ENCODE data around the gene SYNM.

SYNM gene

DNA sequence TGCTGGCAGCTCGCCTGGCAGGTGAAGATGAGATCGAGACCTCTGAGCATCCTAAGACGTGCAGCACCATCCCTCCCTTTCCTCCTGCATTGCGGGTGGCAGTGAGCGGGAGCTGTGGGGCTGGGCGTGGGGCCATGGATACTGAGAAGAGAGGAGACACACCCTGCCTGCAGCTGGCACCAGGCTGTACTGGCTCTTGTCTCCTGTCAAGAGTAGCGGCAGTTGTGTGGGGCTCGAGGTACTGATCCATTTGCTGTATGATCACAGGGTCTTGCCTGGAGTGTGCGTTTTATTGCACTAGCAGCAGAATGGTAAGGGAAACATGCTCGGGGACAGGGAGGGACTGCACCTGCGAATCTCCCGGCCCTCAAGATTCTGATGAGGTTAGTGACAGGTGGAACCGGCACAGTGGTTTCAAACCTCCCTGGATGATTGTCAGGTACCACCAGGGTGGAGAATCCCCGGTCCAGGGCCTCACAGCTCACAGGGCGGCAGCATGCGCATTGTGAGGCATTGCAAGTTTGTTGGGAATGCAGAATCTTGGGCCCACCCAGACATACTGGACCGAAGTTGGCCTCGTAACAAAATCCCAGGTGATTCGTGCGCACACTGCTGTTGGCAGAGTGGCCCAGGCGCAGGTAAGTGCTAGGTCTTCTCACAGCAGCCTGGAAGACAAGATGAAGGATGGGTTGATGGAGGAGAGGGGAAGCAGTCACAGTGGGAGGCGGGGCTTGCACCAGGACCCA lies 14.1 kb downstream of the SYNM start:
- peaks cover under 1 to 75% of the 10 kb centered on the region in 2 donors for H3K4me1 ChIP-seq (ENCODE audit: control insufficient read depth in 1 of 2, insufficient read depth in 2 of 2, low read length in 2 of 2)
- no peaks in the 10 kb centered on the region for H3K27me3 ChIP-seq (ENCODE audit: low read depth, low read length)
- peaks cover 3 to 8% of the 10 kb centered on the region in 2 donors for H3K36me3 ChIP-seq (ENCODE audit: control insufficient read depth in 1 of 2, insufficient read depth in 2 of 2, low read length in 2 of 2)

DNA sequence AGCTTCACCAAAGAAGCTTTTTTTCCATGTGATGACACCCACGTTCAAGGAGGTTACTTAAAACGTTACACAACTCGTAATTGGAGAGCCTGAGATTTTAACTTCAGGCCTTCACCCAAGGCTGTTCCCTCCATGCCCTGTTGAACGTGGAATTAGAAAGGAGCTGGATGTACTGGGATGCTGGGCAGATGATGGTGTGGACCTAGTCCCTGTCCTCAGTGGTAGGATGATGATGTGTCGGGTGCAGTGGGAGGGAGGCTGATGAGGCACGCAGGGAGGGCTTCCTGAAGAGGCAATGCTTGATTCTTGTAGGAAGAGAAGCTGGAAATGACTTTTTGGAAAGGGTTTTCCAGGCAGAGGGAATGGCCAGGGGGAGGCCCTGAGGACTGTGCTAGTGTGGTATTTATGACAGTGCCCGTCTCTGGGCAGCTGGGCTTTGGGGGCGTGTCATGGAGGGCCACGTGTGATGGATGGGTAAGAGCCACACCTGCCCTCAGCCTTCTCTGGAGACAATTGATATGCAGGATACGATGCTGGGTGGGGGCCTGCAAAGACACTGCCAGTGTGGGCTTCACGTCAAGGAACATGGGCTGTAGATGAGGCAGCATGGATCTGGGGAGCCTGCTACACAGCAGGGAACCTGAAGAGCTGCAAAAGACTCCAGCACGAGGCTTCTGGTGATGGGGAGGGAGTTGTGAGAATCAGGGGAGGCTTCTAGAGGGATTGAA lies 15.3 kb downstream of the SYNM start:
- peak overlapping the region; percentile 46 for H3K27ac ChIP-seq (ENCODE audit: low read length)
- H3K4me3 ChIP-seq (ENCODE audit: low read depth in 1 of 2, low read length in 2 of 2), result no peak overlapping the region
- H3K4me1 ChIP-seq (ENCODE audit: control insufficient read depth in 1 of 2, insufficient read depth in 2 of 2, low read length in 2 of 2), result peaks cover 8 to 82% of the 10 kb centered on the region in 2 donors
- no peaks in the 10 kb centered on the region for H3K27me3 ChIP-seq (ENCODE audit: low read depth, low read length)
- peaks cover 3 to 8% of the 10 kb centered on the region in 2 donors for H3K36me3 ChIP-seq (ENCODE audit: control insufficient read depth in 1 of 2, insufficient read depth in 2 of 2, low read length in 2 of 2)
- H3K9me3 ChIP-seq (ENCODE audit: control insufficient read depth in 1 of 2, low read length in 2 of 2), result no peaks in the 10 kb centered on the region

More for the DNA sequence above, 14.1 kb downstream of the SYNM start:
- peak overlapping the region in 1 of 2 donors; percentile 6 for H3K4me3 ChIP-seq (ENCODE audit: low read depth in 1 of 2, low read length in 2 of 2)
- H3K27ac ChIP-seq (ENCODE audit: low read length), result no peak overlapping the region
- H3K9me3 ChIP-seq (ENCODE audit: control insufficient read depth in 1 of 2, low read length in 2 of 2), result no peaks in the 10 kb centered on the region

GRCh38 chr15:99121207-99121606 lies 16.3 kb downstream of the SYNM start:
- no peak overlapping the region for H3K27ac ChIP-seq (ENCODE audit: low read length)
- no peaks in the 10 kb centered on the region for H3K9me3 ChIP-seq (ENCODE audit: control insufficient read depth in 1 of 2, low read length in 2 of 2)
- H3K36me3 ChIP-seq (ENCODE audit: control insufficient read depth in 1 of 2, insufficient read depth in 2 of 2, low read length in 2 of 2), result peaks cover 3 to 8% of the 10 kb centered on the region in 2 donors
- peak overlapping the region in 1 of 2 donors; percentile 11 for H3K4me3 ChIP-seq (ENCODE audit: low read depth in 1 of 2, low read length in 2 of 2)
- peaks cover 8 to 85% of the 10 kb centered on the region in 2 donors for H3K4me1 ChIP-seq (ENCODE audit: control insufficient read depth in 1 of 2, insufficient read depth in 2 of 2, low read length in 2 of 2)
- no peaks in the 10 kb centered on the region for H3K27me3 ChIP-seq (ENCODE audit: low read depth, low read length)

DNA sequence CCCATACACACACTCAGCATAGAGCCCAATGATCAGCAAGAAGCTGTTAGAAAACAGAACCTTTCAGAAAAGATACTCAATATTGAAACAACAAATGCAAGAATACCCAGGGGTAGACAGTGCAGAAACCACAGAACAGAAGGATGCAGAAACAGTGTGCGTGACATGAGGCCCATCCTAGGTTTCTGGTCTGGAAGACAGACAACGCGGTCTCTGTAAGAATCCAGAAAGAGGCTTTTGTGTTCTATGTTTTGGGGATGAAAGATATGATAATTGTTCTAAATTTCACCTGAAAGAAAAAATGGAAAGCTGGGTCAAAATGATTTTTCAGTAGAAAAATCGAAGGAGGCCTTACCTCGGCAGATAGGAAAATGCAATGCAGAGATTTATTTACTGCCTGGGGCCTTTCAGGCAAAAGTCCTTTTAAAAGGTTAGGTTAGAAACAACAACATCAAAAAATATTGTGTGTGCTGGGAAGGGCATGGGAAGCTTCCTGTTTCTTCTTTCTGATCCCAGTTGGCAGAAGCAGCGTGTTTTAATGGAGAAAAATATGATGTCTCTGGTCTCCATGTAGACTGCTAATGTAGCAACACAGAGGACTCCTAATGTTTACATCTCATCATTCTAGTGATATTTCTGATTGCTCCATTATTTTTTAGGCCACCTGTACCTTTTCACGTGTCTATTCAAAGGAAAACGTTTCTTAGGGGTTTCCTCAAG lies 17.0 kb downstream of the SYNM start:
- H3K9me3 ChIP-seq (ENCODE audit: control insufficient read depth in 1 of 2, low read length in 2 of 2), result no peaks in the 10 kb centered on the region
- H3K4me1 ChIP-seq (ENCODE audit: control insufficient read depth in 1 of 2, insufficient read depth in 2 of 2, low read length in 2 of 2), result peaks cover 8 to 88% of the 10 kb centered on the region in 2 donors
- peaks cover 3 to 8% of the 10 kb centered on the region in 2 donors for H3K36me3 ChIP-seq (ENCODE audit: control insufficient read depth in 1 of 2, insufficient read depth in 2 of 2, low read length in 2 of 2)
- H3K4me3 ChIP-seq (ENCODE audit: low read depth in 1 of 2, low read length in 2 of 2), result no peak overlapping the region
- no peaks in the 10 kb centered on the region for H3K27me3 ChIP-seq (ENCODE audit: low read depth, low read length)
- H3K27ac ChIP-seq (ENCODE audit: low read length), result peak overlapping the region; percentile 19

DNA sequence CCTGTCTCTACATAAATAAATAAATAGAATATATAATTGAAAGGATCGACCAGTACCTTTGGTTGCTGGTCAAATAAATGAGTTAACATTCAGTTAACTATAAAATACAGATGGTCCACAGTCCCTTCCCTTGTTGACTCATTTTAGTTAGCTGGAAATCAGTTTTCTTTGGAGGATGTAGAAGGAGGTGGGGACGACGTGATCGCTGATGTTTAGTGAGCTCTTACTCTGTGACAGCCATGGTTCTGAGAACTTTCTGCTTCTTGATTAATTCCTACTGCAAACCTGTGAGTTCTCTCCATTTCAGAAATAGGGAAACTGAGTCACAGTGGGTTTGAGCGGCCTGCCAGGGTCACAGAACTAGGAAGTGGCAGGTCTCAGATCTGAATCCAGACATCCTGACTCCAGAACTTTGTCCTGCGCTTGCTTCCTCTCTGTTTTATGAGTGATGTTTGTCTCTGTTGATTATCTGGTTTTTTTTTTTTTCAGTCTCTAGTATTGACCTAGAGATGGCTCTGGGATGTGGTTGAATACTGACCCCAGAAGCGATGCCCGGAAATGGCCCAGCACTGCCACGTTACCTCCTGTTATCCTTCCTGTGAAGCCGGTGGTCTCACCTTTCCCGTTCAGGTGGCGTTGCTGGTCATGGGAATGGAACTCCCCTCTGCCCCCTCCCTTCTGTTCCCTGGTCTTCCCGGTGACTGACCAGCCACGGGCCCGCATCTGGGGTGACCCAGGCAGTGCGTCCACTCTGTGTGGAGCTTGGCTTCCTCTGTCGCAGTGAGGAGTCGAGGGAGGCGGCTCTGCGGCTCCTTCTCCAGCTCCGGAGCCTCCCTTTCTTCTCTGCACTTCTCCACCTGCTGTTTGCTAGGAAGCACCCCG lies 18.2 kb downstream of the SYNM start:
- H3K36me3 ChIP-seq (ENCODE audit: control insufficient read depth in 1 of 2, insufficient read depth in 2 of 2, low read length in 2 of 2), result peaks cover 3 to 14% of the 10 kb centered on the region in 2 donors
- peak overlapping the region in 1 of 2 donors; percentile 34 for H3K4me3 ChIP-seq (ENCODE audit: low read depth in 1 of 2, low read length in 2 of 2)
- H3K4me1 ChIP-seq (ENCODE audit: control insufficient read depth in 1 of 2, insufficient read depth in 2 of 2, low read length in 2 of 2), result peaks cover 8 to 85% of the 10 kb centered on the region in 2 donors
- H3K27ac ChIP-seq (ENCODE audit: low read length), result peak overlapping the region; percentile 70
- H3K9me3 ChIP-seq (ENCODE audit: control insufficient read depth in 1 of 2, low read length in 2 of 2), result no peaks in the 10 kb centered on the region
- H3K27me3 ChIP-seq (ENCODE audit: low read depth, low read length), result no peaks in the 10 kb centered on the region

GRCh38 chr15:99123713-99124451 lies 19.0 kb downstream of the SYNM start:
- H3K4me1 ChIP-seq (ENCODE audit: control insufficient read depth in 1 of 2, insufficient read depth in 2 of 2, low read length in 2 of 2), result peaks cover 8 to 86% of the 10 kb centered on the region in 2 donors
- H3K4me3 ChIP-seq (ENCODE audit: low read depth in 1 of 2, low read length in 2 of 2), result peak overlapping the region; percentile 12 to 34
- H3K27ac ChIP-seq (ENCODE audit: low read length), result peak overlapping the region; percentile 87
- peaks cover 0 to 11% of the 10 kb centered on the region in 2 donors for H3K36me3 ChIP-seq (ENCODE audit: control insufficient read depth in 1 of 2, insufficient read depth in 2 of 2, low read length in 2 of 2)
- no peaks in the 10 kb centered on the region for H3K27me3 ChIP-seq (ENCODE audit: low read depth, low read length)
- H3K9me3 ChIP-seq (ENCODE audit: control insufficient read depth in 1 of 2, low read length in 2 of 2), result no peaks in the 10 kb centered on the region

GRCh38 chr15:99124641-99125040 lies 19.8 kb downstream of the SYNM start:
- Histone ChIP-seq H3K4me1 (ENCODE audit: control insufficient read depth in 1 of 2, insufficient read depth in 2 of 2, low read length in 2 of 2) (peaks cover 8 to 84% of the 10 kb centered on the region in 2 donors), H3K9me3 (ENCODE audit: control insufficient read depth in 1 of 2, low read length in 2 of 2) (no peaks in the 10 kb centered on the region), H3K4me3 (ENCODE audit: low read depth in 1 of 2, low read length in 2 of 2) (peak overlapping the region in 1 of 2 donors; percentile 34), H3K27me3 (ENCODE audit: low read depth, low read length) (no peaks in the 10 kb centered on the region), H3K36me3 (ENCODE audit: control insufficient read depth in 1 of 2, insufficient read depth in 2 of 2, low read length in 2 of 2) (peaks cover 1 to 8% of the 10 kb centered on the region in 2 donors), H3K27ac (ENCODE audit: low read length) (peak overlapping the region; percentile 87)

DNA sequence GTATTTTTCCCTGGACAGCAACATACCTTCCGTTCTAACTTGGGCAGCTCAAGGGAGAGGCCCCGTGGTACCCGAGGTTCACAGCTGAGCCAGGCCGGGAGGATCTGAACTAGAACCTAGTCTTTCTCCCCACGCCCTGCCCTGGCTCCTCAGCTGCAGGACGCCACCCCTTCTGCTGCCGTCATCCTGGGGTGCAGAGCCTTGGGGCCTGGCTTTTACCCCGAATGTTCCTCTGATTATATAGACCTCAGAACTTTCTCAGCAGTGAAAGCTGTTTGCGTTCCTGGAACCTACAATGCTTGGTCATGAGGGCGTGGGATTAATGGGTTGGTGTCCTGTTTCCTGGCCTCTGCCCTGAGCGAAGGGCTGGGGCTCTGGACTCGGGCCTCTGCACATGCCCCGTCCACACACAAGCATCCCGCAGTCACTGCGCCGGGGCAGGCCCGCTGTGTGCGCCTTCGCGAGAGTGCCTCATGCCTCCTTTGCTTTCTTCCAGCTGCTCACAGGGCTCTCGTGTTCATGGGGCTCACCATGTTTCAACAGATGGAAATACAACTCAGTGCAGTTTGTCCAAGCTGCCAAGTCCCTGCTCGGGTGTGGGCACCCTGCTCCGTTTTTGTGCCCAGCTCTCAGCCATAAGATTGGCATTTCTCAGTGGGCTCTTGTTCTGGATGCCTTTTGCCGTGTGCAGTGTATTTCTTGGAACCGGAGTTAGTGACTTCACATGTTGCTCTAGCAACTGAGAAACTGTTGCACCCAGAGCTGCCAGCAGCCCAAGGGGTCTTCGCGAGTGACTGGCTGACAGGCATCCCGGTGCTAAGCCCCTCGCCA lies 20.4 kb downstream of the SYNM start:
- no peaks in the 10 kb centered on the region for H3K27me3 ChIP-seq (ENCODE audit: low read depth, low read length)
- H3K4me3 ChIP-seq (ENCODE audit: low read depth in 1 of 2, low read length in 2 of 2), result peak overlapping the region in 1 of 2 donors; percentile 34
- peak overlapping the region; percentile 87 for H3K27ac ChIP-seq (ENCODE audit: low read length)

GRCh38 chr15:99126131-99126588 lies 21.3 kb downstream of the SYNM start:
- H3K4me1 ChIP-seq (ENCODE audit: control insufficient read depth in 1 of 2, insufficient read depth in 2 of 2, low read length in 2 of 2), result peaks cover 8 to 82% of the 10 kb centered on the region in 2 donors

More for the DNA sequence above, 20.4 kb downstream of the SYNM start:
- no peaks in the 10 kb centered on the region for H3K9me3 ChIP-seq (ENCODE audit: control insufficient read depth in 1 of 2, low read length in 2 of 2)
- H3K4me1 ChIP-seq (ENCODE audit: control insufficient read depth in 1 of 2, insufficient read depth in 2 of 2, low read length in 2 of 2), result peaks cover 8 to 83% of the 10 kb centered on the region in 2 donors
- peaks cover 7 to 12% of the 10 kb centered on the region in 2 donors for H3K36me3 ChIP-seq (ENCODE audit: control insufficient read depth in 1 of 2, insufficient read depth in 2 of 2, low read length in 2 of 2)

More at GRCh38 chr15:99126131-99126588, 21.3 kb downstream of the SYNM start:
- Histone ChIP-seq H3K9me3 (ENCODE audit: control insufficient read depth in 1 of 2, low read length in 2 of 2) (no peaks in the 10 kb centered on the region), H3K36me3 (ENCODE audit: control insufficient read depth in 1 of 2, insufficient read depth in 2 of 2, low read length in 2 of 2) (peaks cover 7 to 17% of the 10 kb centered on the region in 2 donors), H3K27ac (ENCODE audit: low read length) (peak overlapping the region; percentile 39), H3K4me3 (ENCODE audit: low read depth in 1 of 2, low read length in 2 of 2) (no peak overlapping the region), H3K27me3 (ENCODE audit: low read depth, low read length) (no peaks in the 10 kb centered on the region)
